GM18951 (cell line): ENCODE measurements around the gene TEF.
"Not testable (repeated sequence)": the region's sequence is repeated elsewhere in the genome, so short reads cannot be mapped to it uniquely, and the experiment has no call there.

ENCODE experiments used
- POLR2A ChIP-seq: IDR thresholded peaks from 4 replicates; pipeline ENCODE4 v1.6.1; 2011; ENCODE audit warnings: mild to moderate bottlenecking; ENCODE audit not compliant: insufficient read length, insufficient read depth; ENCODE audit errors: extremely low read depth
- in situ Hi-C: fragments of 300-500 bp; cut with MboI; formaldehyde crosslinking; loops from one replicate; pipeline ENCODE4 v1.12.0; 2022; ENCODE audit warnings: low sequenced_read_pairs, mixed read lengths, inconsistent platforms; ENCODE audit not compliant: unreplicated experiment

TEF gene

DNA sequence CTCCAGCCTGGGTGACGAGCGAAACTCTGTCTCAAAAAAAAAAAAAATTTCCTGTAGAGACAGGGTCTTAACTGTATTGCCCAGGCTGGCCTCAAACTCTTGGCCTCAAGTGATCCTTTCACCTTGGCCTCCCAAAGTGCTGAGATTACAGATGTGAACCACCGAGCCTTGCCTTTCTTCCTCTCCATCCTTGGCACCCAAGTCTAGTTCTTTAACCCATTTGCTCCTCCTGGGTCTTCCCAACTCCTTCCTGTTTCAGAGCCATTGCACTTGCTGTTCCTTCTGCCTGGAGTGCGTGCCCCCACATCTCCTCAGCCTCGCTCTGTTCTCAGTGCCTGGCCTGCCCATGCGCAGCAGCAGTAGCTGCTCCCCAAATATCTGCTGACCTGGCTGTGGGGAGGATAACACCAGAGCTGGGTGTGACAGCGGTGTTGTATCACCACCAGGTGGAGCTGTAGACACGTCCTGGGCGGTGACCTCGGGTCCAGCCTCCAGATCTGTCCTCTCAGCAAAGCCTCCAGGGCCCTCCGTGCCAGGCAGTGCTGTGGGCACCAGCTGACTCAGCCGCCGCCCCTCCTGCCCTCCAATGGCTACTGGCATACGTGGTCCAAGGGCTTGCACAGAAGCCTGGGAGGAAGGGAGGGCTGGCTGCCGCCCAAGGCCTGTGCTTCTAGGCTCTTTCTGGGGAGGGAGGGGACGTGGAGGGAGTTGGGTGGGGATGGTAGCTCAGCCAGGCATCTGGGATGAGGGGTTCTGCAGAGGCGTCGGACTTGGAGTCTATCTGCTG lies 22.0 kb downstream of the TEF start:
- in situ Hi-C loops: loop anchor here (5.0 kb wide), 1 partner anchor 129 kb away; no protein-coding TSS in a partner anchor
- no peak for TF ChIP-seq POLR2A

DNA sequence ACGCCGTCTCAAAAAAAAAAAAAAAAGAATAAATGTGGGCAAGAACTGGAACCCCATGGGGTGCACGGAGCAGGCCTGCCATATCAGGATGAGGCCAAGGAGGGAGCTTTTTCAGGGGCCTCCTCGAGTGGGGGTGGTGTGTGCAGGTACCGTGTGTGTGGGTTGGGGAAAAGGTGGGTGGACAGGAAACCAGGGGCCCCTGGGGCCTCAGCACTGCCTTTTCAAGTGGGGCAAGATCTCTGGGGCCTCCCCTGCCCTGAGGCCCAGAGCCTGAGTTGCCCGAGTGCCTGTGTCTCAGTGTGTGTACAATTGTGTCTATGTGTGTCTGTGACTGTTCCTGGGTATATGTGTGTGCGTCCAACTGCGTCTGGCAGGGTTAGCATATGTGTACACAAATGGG lies 23.8 kb downstream of the TEF start:
- in situ Hi-C loops: no loop called here

DNA sequence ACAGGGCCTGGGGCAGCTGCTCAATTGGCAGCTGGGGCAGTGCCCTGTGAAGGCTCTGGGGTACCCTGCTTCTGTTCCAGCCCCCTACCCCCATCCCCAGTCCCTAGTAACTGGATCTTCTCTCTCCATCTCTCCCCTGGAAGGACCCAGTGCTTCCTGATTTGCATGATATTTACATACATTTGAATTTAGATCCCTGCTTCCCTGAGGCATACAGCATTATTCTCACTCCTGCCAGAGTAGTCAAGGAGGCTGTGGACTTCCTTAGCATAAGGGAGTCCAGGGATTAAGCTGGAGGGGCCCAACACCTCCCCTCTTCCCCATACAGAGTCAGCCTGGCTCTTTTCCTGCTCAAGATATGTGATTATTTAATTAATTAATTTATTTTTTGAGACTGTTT lies 24.7 kb downstream of the TEF start:
- TF ChIP-seq POLR2A: no peak
- in situ Hi-C loops: no loop called here

More for the DNA sequence above, 23.8 kb downstream of the TEF start:
- no peak for TF ChIP-seq POLR2A

DNA sequence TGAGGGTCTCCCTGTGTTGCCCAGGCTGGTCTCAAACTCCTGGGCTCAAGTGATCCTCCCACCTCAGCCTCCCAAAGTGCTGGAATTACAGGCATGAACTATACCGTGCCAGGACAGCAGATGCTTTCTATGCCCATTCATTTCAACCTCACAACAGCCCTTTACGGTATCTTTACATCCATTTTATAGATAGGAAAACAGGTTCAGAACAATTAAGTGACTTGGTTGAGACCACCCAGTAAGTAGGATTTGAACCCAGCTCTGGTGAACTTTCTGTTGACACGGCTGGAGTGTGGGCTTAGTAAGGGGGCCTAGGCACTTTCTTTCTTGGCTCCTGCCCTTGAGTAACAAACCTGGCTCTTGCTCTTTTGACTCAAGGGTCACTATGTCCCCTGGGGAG lies 25.7 kb downstream of the TEF start:
- no peak for TF ChIP-seq POLR2A
- in situ Hi-C loops: no loop called here

DNA sequence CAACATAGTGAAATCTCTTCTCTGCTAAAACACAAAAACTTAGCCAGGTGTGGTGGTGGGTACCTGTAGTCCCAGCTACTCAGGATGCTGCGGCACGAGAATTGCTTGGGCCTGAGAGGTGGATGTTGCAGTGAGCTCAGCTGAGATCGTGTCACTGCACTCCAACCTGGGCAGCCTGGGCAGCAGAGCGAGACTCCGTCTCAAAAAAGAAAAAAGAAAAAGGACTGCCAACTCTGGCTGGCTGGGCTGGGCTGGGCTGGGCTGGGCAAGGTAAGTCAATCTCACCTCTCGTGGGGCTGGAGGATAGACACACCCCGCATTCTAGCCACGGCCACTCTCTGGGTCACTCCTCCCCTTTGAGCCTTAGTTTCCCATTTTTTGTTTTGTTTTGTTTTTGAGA lies 26.9 kb downstream of the TEF start:
- no peak for TF ChIP-seq POLR2A
- in situ Hi-C loops: no loop called here

DNA sequence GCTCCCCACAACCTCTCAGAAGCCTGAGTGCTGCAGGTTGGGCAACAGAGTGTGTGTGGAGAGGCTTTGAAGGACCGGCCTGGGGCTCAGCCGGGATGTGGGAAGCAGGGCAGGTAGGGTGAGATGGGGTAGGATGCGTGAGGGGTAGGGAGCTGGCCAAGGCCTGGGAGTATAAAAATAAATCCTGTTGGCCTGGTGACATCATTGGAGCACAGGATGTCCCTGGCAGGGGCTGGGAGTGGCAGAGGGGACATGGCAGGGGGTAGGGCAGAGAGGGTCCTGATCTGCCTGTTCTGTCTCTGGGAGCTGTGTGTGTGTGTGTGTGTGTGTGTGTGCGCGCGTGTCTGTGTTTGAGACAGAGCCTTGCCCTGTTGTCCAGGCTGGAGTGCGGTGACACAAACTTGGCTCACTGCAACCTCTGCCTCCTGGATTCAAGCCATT lies 28.6 kb downstream of the TEF start:
- in situ Hi-C loops: no loop called here
- TF ChIP-seq POLR2A: no peak

DNA sequence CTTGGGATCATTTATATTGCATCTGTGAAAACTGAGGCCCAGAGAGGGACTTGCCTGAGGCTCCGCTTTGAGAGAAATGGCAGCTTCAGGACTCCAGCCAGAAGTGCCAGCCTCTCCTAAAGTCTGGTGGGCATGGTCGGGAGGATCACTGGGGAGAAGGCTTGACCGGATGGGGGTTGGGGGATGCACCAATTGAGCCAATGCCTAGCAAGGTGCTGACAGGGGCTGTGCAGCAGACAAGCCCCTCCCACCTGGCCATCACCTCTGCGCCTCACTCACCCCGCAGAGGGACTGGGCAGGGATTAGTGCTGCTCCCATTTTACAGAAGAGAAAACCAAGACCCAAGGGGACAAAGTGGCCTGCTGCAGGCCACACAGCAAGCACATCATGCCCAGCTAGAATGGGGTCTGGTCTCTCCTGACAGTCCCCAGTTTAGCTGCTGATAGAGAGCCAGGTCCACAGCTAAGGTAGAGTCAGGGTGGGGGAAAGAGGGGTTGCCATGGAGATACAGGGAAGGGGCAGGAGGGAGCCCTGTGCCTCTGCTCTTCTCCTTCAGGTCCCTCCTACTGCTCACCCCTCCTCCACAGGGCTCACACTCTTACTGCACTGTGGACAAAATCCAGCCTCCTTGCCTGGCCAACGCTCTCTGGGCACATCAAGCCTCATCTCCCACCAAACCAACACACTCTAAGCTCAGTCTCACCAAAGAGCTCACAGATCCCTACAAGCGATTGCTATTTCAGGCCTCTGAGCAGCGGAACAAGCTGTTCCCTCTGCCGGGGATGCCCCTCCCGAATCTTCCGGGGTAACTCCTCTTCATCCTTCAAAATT lies 29.5 kb downstream of the TEF start:
- in situ Hi-C loops: no loop called here
- TF ChIP-seq POLR2A: no peak

DNA sequence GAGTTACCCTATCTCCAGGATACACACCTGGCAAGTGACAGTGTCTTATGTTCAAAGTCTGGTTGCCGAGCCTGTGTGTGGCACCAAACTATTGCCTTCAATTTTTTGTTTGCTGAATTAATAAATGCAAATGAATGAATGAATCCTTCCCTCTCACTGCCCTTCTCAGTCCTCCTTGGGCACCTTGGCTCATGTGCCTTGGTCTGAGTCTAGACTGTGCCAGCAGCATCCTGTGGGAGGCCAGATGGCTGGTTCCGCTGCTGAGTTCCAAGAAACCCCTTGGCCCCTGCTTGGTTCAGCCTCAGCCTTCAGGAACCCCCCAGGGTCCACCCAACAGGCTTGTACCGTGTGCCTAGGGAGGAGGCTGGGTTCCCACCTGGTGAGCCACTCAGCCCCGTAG lies 33.8 kb downstream of the TEF start:
- no peak for TF ChIP-seq POLR2A
- in situ Hi-C loops: no loop called here

DNA sequence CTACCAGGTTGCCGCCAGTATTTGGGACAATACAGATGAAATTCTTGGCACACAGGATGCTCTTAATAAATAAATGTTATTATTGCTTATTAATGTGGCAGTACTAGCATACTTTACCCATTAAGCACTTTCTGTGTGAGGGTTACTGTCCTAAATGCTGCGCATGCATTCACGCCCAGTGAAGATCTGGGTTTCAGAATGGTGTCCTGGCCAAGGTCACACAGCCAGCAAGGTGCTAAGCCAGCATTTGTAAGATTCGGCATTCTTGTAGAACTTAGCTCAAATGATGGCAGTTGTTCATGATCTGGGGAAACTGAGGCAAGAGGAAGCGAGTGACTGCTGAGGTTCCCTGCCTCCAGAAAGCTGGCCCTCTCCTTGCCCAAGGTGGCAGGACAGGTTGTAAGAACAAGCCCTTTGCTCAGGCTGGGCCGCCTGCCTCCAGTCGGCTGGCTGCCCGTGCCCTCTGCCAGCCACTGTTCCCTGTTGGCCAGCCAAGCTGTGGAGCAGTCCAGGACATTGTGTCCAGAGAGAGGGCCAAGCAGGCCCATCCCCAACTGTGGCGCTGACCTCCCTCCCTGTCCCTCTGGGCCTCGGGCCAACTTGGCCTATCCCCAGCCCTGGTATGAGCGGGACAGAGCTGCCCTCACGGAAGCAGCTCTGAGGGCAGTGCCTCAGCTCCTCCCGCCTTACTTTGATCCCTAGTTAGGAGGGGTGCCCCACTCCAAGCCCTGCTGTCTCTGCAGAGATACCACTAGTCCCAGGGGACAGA lies 36.1 kb downstream of the TEF start:
- no peak for TF ChIP-seq POLR2A
- in situ Hi-C loops: no loop called here

DNA sequence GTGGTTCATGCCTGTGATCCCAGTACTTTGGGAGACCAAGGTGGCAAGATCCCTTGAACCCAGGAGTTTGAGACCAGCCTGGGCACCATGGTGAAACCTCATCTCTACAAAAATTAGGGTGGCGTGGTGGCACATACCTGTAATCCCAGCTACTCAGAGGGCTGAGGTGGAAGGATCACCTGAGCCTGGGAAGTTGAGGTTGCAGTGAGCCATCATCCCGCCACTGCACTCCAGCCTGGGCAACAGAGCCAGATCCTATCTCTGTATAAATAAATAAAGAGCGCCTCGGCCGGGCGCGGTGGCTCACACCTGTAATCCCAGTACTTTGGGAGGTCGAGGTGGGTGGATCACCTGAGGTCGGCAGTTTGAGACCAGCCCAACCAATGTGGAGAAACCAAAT lies 37.0 kb downstream of the TEF start:
- TF ChIP-seq POLR2A: no peak
- in situ Hi-C loops: no loop called here

DNA sequence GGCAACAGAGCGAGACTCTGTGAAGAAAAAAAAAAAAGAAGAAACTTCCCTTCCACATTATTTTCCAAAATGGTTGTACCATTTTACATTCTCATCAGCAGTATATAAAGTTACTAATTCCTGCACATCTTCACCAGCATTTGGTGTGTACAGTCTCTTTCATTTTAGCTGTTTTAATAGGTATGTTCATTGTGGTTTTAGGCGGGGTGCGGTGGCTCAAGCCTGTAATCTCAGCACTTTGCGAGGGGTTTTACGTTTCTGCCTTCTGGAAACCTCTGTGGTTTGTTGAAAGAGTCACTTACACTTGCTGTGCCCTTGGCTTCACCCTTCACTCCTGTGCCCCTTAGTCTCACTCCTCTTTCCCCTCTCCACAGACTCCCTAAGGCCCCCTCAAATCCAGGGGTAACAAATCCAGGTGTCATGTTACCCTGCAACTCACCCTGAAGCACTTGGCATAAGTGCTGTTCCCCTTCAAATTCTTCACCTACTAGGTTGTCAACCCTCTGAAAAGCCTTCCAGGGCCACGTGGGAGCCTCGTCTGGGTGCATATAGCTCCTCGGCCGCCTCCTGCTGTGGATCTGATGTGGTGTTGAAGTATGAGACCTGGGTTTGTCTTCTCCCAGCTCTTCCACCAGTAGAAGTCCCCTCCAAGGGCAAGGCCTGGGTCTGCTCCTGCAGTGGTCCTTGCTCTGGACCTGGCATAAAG lies 44.1 kb downstream of the TEF start:
- in situ Hi-C loops: no loop called here
- no peak for TF ChIP-seq POLR2A

DNA sequence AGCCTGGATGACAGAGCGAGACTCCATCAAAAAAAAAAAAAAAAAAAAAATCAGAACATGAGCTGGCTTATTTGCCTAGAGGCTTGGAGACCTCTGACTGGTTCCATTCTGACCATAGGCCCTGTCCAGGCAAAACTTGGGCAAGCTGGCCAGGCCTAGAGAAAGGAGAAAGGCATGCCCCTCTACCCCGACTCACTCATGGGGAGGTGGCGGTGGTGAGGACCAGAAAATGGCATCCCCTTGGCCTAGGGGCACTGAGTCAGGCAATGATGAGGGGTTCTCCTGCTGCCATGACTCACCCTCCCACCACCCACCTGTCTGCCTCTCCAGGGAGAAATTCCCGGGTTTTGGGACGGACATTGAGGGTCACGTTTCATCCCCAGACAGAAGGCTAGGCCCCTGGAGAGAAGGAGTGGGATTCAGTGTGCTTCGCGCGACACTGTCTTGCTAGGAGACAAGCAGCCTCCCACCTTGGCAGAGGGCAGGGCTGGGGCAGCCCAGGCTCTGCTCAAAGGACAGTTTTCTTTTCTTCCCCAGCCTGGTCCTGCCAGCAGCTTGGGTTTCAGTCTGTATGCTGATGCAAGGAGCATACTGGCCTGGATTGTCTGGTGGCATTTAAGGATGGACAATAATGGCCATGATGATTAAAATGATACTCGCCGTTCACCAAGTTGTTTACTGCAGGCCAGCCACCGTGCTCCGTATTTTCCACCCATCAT lies 47.6 kb downstream of the TEF start:
- in situ Hi-C loops: no loop called here
- no peak for TF ChIP-seq POLR2A

DNA sequence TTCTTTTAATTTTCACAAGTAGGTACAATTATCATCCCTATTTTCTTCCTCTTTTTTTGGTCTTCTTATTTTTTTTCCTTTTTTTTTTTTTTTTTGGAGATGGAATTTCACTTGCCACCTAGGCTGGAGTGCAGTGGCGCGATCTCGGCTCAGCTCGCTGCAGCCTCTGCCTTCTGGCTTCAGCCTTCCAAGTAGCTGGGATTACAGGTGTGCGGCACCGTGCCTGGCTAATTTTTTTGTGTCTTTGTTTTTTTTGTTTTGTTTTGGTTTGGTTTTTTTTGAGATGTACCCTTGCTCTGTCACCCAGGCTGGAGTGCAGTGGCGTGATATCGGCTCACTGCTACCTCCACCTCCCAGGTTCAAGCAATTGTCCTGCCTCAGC lies 48.2 kb downstream of the TEF start:
- TF ChIP-seq POLR2A: no peak
- in situ Hi-C loops: no loop called here

DNA sequence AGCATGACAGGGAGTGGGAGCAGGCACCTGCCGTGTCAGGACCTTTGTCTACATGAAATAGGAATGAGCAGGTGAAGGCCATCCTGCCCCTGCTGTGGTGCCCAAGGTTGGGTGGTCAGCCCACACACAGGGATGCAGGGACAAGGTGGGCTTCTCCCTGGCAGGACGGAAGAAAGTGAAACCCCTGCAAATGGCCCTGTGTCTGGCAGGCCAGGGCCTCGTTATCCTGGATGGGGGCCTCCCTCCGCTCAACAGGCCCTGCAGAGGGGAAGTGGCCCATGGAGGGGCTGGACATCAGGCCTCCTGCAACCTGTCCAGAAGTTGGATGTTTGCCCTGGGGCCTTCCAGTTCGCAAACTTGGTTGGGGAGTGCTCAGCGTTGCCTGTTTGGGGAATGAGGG lies 49.9 kb downstream of the TEF start:
- in situ Hi-C loops: no loop called here
- no peak for TF ChIP-seq POLR2A

DNA sequence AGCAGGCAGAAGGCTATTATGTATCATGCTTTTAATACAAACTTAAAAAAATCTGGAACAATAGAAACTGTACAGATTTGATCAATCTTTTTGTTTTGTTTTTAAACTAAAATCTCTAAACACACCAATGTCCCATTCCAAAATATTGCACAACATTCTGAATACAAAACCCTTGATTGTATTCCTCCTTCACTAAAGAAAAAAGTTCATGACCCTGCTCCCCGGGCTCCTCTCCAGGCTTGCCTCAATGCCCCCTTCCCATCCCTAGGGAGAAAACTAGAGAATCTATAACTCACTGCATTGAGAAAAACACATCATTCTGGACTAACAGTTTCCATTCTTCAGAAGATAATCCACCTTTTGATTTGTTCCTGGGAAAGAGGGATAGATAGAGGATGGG lies 51.7 kb downstream of the TEF start:
- in situ Hi-C loops: not testable (repeated sequence)

DNA sequence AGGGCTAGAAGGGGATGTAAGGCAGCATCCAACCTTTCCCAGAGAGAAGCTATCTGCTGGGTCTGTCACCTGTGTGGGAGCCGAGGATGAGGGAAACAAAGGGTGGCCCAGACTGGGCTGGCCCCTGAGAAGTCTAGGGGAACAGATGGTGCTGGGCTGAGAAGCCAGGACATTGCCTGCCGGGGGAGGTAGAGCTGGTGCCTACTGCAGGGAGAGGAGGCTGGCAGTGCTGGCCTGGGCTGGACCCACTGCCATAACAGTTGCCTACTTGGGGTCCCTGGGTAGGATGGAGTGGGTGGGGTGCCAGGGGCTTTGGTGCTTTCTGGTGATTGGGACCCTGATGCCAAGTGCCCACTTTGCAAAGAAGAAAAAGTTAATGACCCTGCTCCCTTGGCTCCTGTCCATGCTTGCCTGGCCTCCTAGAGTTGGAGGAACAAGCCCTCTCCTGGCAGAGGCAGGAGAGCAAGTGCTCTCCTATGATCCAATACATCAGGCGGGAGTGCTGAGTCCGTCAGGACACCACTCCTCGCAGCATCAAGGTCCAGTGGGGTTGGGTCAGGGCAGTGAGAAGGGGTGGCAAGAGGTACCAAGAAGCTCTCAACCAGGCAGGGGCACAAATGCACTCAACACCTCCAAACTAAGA lies 52.7 kb downstream of the TEF start:
- in situ Hi-C loops: not testable (repeated sequence)
